Activated naive CD8-positive, alpha-beta T cell treated with anti-CD3 and anti-CD28 coated beads, Interleukin-2, amount 10 ng/mL, durations not matched to agents 7 days and 5 days (primary cell): Measurements from ENCODE around the gene PNMA6E. TPM values are rescaled to one million over a fixed set of nuclear protein-coding genes. Genes with fewer than 3 reads are reported as not detected.

Experiments used
- ATAC-seq: fragments of 150-1000 bp; cut with Tn5 transposase; one replicate; pipeline ENCODE4 v1.10.0; 2021; ENCODE audit warnings: low read depth, moderate library complexity
- POLR2A ChIA-PET: fragments of 350-600 bp; sonication (Branson Sonifier 250); formaldehyde crosslinking; loops from one replicate; lab custom pipeline; 2021; ENCODE audit warnings: antibody characterized with exemption; lab: Charles Lee
- DNase-seq: peaks from one replicate; pipeline ENCODE4 v3.0.0; 2021
- H3K27ac Mint-ChIP-seq: one replicate; pipeline ENCODE4 v1.8.0; 2022; ENCODE audit warnings: mild to moderate bottlenecking, mixed read lengths
- H3K27me3 Mint-ChIP-seq: one replicate; pipeline ENCODE4 v1.8.0; 2022; ENCODE audit warnings: mild to moderate bottlenecking, moderate library complexity, mixed read lengths
- H3K36me3 Mint-ChIP-seq: one replicate; pipeline ENCODE4 v1.8.0; 2021; ENCODE audit warnings: mild to moderate bottlenecking, mixed read lengths
- H3K4me1 Mint-ChIP-seq: one replicate; pipeline ENCODE4 v1.8.0; 2021; ENCODE audit warnings: mixed read lengths
- H3K4me3 Mint-ChIP-seq: one replicate; pipeline ENCODE4 v1.8.0; 2022; ENCODE audit warnings: mild to moderate bottlenecking, moderate library complexity, mixed read lengths
- H3K9me3 Mint-ChIP-seq: one replicate; pipeline ENCODE4 v1.8.0; 2021; ENCODE audit warnings: mixed read lengths
- total RNA-seq, 2 experiments: library from RNA; stranded (reverse); gene quantifications; one replicate each; pipeline ENCODE4 v1.2.3, GENCODE V29; 2021

PNMA6E gene
- total RNA-seq, 2 experiments from 2014 or later = not detected

DNA sequence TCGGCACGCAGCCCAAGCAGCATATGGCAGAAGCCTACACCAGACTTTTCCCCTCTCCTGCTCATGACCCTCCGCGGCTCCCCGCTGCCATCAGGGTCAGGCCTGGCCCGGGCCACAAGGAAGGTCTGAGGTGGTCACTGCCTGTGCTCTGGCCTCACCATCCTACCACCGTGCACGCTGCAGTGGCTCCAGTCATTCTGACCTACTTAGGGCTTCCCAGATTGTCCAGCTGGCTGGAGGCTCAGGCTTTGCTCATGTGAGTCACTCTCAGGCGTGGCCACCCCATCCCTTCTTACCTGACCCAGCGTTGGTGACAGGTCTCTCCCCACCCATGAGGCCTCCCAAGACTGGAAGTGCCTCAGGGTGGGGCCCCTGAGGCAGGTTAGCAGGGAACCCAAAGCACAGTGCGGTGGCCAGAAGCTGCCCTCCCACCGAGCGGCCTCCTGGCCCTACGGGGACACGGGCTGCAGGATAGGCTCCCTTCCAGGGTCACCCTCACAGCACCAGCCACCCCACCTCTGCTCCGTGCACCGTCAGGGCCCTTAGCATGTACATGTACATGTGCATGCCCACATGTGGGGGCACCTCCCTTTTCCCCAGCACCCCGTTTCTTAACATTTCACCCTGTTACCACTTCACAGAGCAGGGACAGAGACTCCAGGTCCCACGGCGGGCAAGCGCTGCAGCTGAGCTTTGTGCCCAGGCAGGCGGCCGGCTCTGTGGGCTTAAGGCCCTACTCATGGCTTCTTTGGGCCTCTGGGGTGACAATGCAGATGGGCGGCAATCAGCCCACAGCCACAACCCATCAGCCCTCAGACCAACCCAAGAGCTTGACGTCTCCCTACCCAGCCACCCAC lies 42.6 kb upstream of the PNMA6E start:
- no peak for DNase-seq
- Mint-ChIP-seq H3K4me1 (no peaks in the 10 kb centered on the region), H3K4me3 (no peak overlapping the region), H3K9me3 (no peaks in the 10 kb centered on the region), H3K36me3 (no peaks in the 10 kb centered on the region), H3K27me3 (peaks cover 7% of the 10 kb centered on the region), H3K27ac (no peak overlapping the region)
- ATAC-seq = no peak
- POLR2A ChIA-PET = interaction anchor here (0.9 kb wide), 1 partner anchor 411 kb away, joined by 3 read pairs; no protein-coding TSS in a partner anchor

DNA sequence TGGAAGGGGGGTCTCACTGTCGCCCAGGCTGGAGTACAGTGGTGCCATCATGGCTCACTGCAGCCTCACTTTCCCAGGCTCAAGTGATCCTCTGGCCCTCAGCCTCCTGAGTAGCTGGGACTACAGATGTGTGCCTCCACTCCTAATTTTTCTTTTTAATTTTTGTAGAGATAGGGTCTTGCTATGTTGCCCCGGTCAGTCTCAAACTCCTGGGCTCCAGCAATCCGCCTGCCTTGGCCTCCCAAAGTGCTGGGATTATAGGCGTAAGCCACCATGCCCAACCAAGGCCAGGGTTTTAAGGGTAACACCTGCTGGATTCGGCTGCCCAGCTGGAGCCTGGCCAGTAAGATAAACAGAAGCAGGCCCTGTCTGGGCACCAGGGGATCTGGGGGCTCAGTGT lies 41.3 kb upstream of the PNMA6E start:
- H3K4me1 Mint-ChIP-seq = no peaks in the 10 kb centered on the region
- no peak overlapping the region for H3K27ac Mint-ChIP-seq
- no peak overlapping the region for H3K4me3 Mint-ChIP-seq
- ATAC-seq (no peak), DNase-seq (no peak)
- no peaks in the 10 kb centered on the region for H3K36me3 Mint-ChIP-seq
- H3K9me3 Mint-ChIP-seq = no peaks in the 10 kb centered on the region
- peaks cover 12% of the 10 kb centered on the region for H3K27me3 Mint-ChIP-seq
- POLR2A ChIA-PET = no interaction called here

DNA sequence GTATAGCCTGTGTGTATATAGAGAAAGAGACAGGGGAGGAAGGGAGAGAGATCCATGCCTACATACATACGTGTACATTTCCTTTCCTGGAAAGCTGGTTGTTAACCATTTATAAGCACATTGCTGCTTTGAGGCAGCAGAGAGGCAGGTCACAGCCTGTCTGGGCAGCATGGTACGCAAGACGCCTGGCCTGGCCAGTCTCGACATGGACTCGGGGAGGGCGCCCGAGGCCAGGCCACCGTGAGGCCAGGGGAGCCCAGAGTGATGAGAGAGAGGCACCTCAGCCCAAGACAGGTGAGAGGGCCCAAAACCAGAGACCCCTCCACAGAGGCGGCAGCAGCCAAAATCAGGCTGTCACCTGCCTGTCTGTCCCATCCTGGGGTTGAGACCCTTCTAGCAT lies 40.8 kb upstream of the PNMA6E start:
- H3K4me3 Mint-ChIP-seq = no peak overlapping the region
- no peak for ATAC-seq
- H3K27me3 Mint-ChIP-seq = peaks cover 12% of the 10 kb centered on the region
- no peaks in the 10 kb centered on the region for H3K4me1 Mint-ChIP-seq
- no peak overlapping the region for H3K27ac Mint-ChIP-seq
- no peaks in the 10 kb centered on the region for H3K36me3 Mint-ChIP-seq
- DNase-seq = no peak
- POLR2A ChIA-PET = no interaction called here
- no peaks in the 10 kb centered on the region for H3K9me3 Mint-ChIP-seq

DNA sequence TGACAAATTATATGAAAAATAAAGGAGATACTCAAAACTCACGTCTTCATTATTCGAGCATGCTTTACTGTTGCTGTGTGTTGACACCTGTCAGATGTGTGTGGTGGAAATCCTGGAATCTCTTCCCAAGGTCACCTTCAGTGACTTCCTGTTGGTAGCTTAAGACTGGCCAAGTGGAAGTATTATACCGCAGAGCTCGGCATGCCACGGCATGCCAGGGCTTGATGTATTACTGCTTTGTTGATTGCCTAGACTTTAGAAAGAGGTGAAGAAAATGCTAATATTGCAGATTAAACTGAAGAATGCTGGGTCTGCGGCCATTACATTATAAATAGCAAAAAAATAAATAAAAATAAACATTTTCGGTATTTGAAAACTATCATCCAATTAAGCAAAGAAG lies 40.1 kb upstream of the PNMA6E start:
- Mint-ChIP-seq H3K27ac (no peak overlapping the region), H3K9me3 (no peaks in the 10 kb centered on the region), H3K27me3 (peaks cover 12% of the 10 kb centered on the region), H3K4me1 (no peaks in the 10 kb centered on the region), H3K4me3 (no peak overlapping the region), H3K36me3 (no peaks in the 10 kb centered on the region)
- ATAC-seq = no peak
- POLR2A ChIA-PET = no interaction called here
- DNase-seq = no peak

DNA sequence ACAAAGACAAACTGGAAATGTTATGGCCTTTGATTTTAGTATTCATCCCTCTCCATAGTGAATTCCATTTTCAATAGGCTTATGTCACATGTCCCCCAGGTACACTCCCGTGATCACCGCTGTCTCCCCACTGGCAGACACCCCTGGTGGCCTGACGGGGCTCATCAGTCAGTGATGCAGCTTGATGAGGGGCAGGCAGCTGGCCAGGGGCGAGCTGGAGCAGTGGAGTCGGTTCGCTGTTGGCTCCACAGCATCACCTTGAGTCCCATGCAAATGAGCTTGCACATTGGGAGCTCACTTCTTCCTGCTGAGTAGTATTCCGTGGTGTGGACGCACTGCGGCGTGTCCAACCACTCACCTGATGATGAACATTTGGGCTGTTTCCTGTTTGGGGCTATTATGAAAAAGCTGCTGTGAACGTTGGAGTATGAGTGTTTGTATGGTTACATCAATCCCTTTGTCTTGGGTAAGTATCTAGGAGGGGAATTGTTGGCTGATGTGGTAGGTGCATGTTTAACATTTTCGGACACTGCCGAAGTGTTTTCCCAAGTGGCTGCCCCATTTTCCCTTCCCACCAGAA lies 39.5 kb upstream of the PNMA6E start:
- H3K27ac Mint-ChIP-seq = no peak overlapping the region
- POLR2A ChIA-PET = no interaction called here

DNA sequence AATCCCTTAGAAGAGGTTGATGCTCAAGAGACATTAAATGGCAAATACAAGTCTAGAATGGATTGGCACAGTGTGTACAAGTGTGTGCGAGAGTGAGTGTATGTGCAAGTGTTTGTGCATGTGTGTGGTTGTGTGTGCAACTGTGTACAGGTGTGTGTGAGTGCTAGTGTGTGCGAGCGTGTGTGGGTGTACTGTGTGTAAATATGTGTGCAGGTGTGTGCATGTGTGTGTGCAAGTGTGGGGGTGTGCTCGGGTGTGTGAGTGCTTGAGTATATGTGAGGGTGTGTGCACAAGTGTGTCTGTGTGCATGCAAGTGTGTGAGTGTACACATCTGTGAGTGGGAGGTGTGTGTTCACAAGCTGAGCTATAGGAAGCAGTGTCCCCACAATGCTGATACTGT lies 38.8 kb upstream of the PNMA6E start:
- no peak for ATAC-seq
- POLR2A ChIA-PET = no interaction called here
- H3K27ac Mint-ChIP-seq = no peak overlapping the region

More for the DNA sequence above, 39.5 kb upstream of the PNMA6E start:
- no peaks in the 10 kb centered on the region for H3K36me3 Mint-ChIP-seq
- peaks cover 12% of the 10 kb centered on the region for H3K27me3 Mint-ChIP-seq
- H3K9me3 Mint-ChIP-seq = no peaks in the 10 kb centered on the region
- DNase-seq (no peak), ATAC-seq (no peak)
- no peaks in the 10 kb centered on the region for H3K4me1 Mint-ChIP-seq
- no peak overlapping the region for H3K4me3 Mint-ChIP-seq

DNA sequence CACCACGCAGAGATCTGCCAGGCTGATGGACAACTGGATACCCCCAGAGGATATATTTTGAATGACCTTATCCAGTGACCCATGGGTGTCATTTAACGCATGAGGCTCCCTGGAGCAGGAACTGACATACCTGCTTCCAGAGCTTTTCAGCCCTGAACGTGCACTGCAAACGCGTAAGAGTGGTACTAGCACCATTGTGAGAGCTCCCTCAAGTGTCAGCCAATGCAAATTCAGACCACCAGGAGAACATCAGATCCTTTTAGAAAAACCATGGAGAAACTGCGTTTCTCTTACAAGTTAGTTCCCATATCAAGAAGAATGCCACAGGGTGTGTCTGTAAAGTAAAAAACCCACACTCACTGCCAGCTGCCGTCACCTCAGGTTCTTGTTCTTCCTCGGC lies 37.4 kb upstream of the PNMA6E start:
- no peaks in the 10 kb centered on the region for H3K36me3 Mint-ChIP-seq
- POLR2A ChIA-PET = no interaction called here

More for the DNA sequence above, 38.8 kb upstream of the PNMA6E start:
- DNase-seq = no peak
- H3K4me1 Mint-ChIP-seq = no peaks in the 10 kb centered on the region
- no peaks in the 10 kb centered on the region for H3K36me3 Mint-ChIP-seq
- H3K4me3 Mint-ChIP-seq = no peak overlapping the region
- no peaks in the 10 kb centered on the region for H3K9me3 Mint-ChIP-seq
- H3K27me3 Mint-ChIP-seq = peaks cover 12% of the 10 kb centered on the region

DNA sequence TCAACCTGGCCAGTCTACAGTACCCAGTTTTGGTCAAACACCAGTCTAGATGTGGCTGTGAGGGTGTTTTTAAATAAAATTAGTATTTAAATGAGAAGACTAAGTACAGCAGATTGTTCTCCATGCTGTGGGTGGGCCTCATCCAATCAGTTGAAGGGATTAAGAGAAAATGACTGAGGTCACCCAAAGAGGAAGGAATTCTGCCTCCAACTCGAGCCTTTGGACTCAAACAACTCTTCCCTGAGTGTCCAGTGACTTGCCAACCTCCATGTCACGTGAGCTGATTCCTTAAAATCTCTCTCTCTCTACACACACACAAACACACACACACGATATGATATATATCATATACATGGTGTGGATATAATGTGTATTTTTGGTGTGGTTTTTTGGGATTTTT lies 34.7 kb upstream of the PNMA6E start:
- no peaks in the 10 kb centered on the region for H3K36me3 Mint-ChIP-seq
- peaks cover 12% of the 10 kb centered on the region for H3K27me3 Mint-ChIP-seq
- H3K4me1 Mint-ChIP-seq = no peaks in the 10 kb centered on the region
- H3K9me3 Mint-ChIP-seq = peaks cover under 1% of the 10 kb centered on the region
- POLR2A ChIA-PET = no interaction called here
- DNase-seq (no peak), ATAC-seq (no peak)
- H3K4me3 Mint-ChIP-seq = no peak overlapping the region
- H3K27ac Mint-ChIP-seq = no peak overlapping the region

More for the DNA sequence above, 37.4 kb upstream of the PNMA6E start:
- Mint-ChIP-seq H3K27ac (no peak overlapping the region), H3K9me3 (no peaks in the 10 kb centered on the region), H3K4me3 (no peak overlapping the region), H3K27me3 (peaks cover 12% of the 10 kb centered on the region), H3K4me1 (no peaks in the 10 kb centered on the region)
- DNase-seq (no peak), ATAC-seq (no peak)

DNA sequence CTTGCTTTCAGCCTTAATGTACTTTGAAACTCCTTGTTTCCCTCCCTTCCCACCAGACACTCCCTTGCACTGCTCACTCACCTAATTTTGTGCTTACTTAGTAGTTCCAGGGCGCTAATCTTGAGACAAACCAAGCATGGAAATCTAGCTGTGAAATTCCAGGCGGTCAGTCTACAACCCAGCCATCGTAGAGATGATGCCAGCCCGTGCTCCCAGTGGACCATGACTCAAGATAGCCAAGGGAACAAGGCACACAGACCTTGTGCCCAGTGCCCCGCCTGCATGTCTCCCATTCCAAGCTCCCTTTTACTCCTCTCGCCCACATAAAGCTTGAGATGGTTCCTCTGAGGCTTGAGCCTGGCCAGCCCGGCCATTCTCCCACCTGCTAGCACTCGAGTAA lies 33.7 kb upstream of the PNMA6E start:
- POLR2A ChIA-PET = no interaction called here

DNA sequence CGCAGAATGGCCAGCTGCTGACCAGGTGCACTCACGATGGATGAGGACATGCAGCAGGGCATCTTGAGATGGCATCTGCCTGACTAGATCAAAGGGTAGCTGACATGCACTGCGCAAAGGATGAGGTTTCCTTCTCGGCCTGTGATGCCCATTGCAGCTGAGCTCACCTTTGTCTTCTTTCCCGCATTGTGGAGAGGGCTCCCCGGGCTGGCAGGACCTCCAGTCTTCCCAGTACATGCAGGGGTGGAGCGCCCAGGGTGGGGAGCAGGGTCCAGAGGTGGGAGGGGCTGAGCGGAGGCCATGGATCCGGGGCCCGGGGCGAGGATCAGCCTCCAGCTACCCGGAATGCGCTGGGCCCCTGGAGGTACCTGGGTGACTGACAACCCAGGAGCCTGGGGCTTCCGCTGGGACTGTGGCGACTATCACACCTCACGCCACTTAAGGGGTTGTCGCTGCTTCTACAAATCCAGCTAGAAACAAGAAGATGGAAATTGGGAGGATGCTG lies 32.7 kb upstream of the PNMA6E start:
- ATAC-seq = no peak
- POLR2A ChIA-PET = no interaction called here
- H3K4me3 Mint-ChIP-seq = no peak overlapping the region
- H3K27me3 Mint-ChIP-seq = peaks cover 7% of the 10 kb centered on the region
- no peak for DNase-seq
- no peaks in the 10 kb centered on the region for H3K36me3 Mint-ChIP-seq
- H3K4me1 Mint-ChIP-seq = no peaks in the 10 kb centered on the region
- no peak overlapping the region for H3K27ac Mint-ChIP-seq
- peaks cover 5% of the 10 kb centered on the region for H3K9me3 Mint-ChIP-seq

More for the DNA sequence above, 33.7 kb upstream of the PNMA6E start:
- DNase-seq (no peak), ATAC-seq (no peak)
- Mint-ChIP-seq H3K27me3 (peaks cover 8% of the 10 kb centered on the region), H3K4me3 (no peak overlapping the region), H3K9me3 (peaks cover 5% of the 10 kb centered on the region), H3K27ac (no peak overlapping the region), H3K36me3 (no peaks in the 10 kb centered on the region), H3K4me1 (no peaks in the 10 kb centered on the region)

DNA sequence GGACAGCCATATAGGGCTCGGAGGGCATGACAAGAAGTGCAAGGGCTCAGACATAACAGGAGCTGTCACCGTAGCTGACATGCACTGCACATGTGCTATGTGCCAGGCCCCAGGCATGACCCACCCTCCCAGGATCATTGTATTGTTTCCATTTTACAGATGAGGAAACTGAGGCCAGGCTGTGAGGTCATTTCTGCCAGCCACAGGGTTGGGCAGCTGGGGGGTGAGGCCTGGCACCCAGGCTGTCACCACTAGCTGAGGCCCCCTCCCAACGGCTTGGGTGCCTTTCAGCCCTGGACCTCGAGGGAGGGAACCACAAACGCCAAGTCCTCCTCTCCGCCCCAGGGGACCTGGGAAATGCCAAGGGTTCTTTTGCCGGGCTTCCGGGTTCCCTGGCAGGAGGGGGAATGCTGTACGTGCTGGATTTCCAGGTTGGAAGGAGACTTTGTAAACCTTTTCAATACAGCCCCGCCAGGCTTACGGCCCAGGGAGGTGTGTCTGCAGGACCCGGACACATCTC lies 32.1 kb upstream of the PNMA6E start:
- no peaks in the 10 kb centered on the region for H3K36me3 Mint-ChIP-seq
- POLR2A ChIA-PET = no interaction called here
- H3K4me1 Mint-ChIP-seq = no peaks in the 10 kb centered on the region
- no peak overlapping the region for H3K4me3 Mint-ChIP-seq
- no peak overlapping the region for H3K27ac Mint-ChIP-seq
- ATAC-seq (no peak), DNase-seq (no peak)
- peaks cover under 1% of the 10 kb centered on the region for H3K27me3 Mint-ChIP-seq
- peaks cover 5% of the 10 kb centered on the region for H3K9me3 Mint-ChIP-seq

DNA sequence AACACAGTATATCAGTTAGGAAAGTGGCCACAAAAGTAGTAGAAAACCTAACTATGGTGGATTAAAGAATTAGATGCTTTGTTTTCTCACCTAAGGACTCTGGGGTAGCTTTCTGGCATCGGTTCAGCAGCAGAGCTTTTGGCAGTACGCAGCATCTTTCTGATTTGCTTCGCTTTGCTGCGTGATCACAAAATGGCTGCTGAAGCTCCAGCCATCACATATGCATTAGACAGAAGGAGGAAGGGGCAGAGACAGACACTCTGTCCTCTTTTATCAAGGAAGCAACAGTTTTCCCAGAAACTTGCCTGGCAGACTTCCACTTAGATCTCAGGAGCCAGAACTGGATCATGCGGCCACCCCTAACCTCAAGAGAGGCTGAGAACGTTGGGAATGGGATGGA lies 29.6 kb upstream of the PNMA6E start:
- POLR2A ChIA-PET = no interaction called here
- H3K27me3 Mint-ChIP-seq = peaks cover 3% of the 10 kb centered on the region
- H3K9me3 Mint-ChIP-seq = peaks cover 5% of the 10 kb centered on the region
- ATAC-seq (no peak), DNase-seq (no peak)
- no peaks in the 10 kb centered on the region for H3K36me3 Mint-ChIP-seq
- H3K27ac Mint-ChIP-seq = no peak overlapping the region
- H3K4me3 Mint-ChIP-seq = no peak overlapping the region
- H3K4me1 Mint-ChIP-seq = no peaks in the 10 kb centered on the region

DNA sequence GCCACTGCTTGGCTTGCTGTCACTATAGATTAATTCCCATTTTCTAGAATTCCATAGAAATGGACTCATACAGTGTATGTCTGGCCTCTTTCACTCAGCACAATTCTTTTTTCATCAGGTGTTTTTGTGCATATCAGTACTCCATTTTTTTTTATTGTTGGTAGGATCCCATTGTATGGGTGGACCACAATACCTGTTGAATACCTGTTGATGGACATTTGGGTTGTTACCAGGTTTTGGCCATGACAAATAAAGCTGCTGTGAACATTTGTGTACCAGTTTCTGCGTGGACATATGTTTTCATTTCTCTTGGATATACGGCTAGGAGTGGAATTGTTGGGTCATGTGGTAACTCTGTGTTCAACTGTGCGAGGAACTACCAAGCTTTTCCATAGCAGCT lies 25.1 kb upstream of the PNMA6E start:
- Mint-ChIP-seq H3K4me3 (no peak overlapping the region), H3K27me3 (peaks cover 3% of the 10 kb centered on the region), H3K4me1 (no peaks in the 10 kb centered on the region), H3K9me3 (peaks cover 5% of the 10 kb centered on the region), H3K27ac (no peak overlapping the region), H3K36me3 (no peaks in the 10 kb centered on the region)
- DNase-seq (no peak), ATAC-seq (no peak)
- POLR2A ChIA-PET = no interaction called here

DNA sequence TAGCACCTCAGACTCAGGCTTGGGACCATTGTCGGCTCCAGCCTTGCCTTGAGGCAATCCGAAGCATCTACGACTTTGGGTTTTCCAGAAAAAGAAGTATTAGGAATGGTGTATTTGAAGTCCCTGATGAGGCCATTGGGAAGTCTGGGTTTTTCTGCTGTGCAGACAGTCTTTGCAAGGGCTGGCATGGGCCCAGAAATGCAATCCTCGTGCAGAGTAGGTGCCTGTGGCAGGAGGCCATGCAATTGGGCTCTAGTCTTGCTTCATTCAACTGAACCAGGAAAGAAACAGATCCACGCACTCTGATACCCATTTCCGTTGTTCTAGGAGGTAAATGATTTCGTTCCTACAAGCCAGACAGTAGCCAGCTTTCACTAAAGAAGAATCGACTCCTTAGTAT lies 22.5 kb upstream of the PNMA6E start:
- ATAC-seq = no peak
- no peaks in the 10 kb centered on the region for H3K4me1 Mint-ChIP-seq
- DNase-seq = no peak
- H3K27me3 Mint-ChIP-seq = peaks cover 3% of the 10 kb centered on the region
- POLR2A ChIA-PET = no interaction called here
- no peaks in the 10 kb centered on the region for H3K36me3 Mint-ChIP-seq
- no peak overlapping the region for H3K4me3 Mint-ChIP-seq
- H3K9me3 Mint-ChIP-seq = no peaks in the 10 kb centered on the region
- H3K27ac Mint-ChIP-seq = no peak overlapping the region
